Neural crest cell (in vitro differentiated cells): Measurements from ENCODE around the gene CCAR1. TPM values are rescaled to one million over a fixed set of nuclear protein-coding genes. Genes with fewer than 3 reads are reported as not detected.
"Not testable (repeated sequence)": the region's sequence is repeated elsewhere in the genome, so short reads cannot be mapped to it uniquely, and the experiment has no call there.

ENCODE experiments used
- DNase-seq: peaks from one replicate; pipeline ENCODE4 v3.0.0; 2021; ENCODE audit warnings: low read depth, mixed read lengths, low spot score
- H3K27ac Mint-ChIP-seq: one replicate; pipeline ENCODE4 v1.8.0; 2021; ENCODE audit warnings: mild to moderate bottlenecking, mixed read lengths; ENCODE audit not compliant: unreplicated experiment
- H3K27me3 Mint-ChIP-seq: 2 replicates; pipeline ENCODE4 v1.8.0; 2021; ENCODE audit warnings: low read depth, mild to moderate bottlenecking, mixed read lengths
- H3K36me3 Mint-ChIP-seq: 2 replicates; pipeline ENCODE4 v1.8.0; 2021; ENCODE audit warnings: low read depth, mild to moderate bottlenecking, mixed read lengths
- H3K4me1 Mint-ChIP-seq: 2 replicates; pipeline ENCODE4 v1.8.0; 2021; ENCODE audit warnings: mixed read lengths
- H3K4me3 Mint-ChIP-seq: one replicate; pipeline ENCODE4 v1.8.0; 2021; ENCODE audit warnings: mild to moderate bottlenecking, mixed read lengths
- H3K9me3 Mint-ChIP-seq: 2 replicates; pipeline ENCODE4 v1.8.0; 2021; ENCODE audit warnings: mixed read lengths
- CTCF ChIP-seq: fragments of 200-600 bp; sonication (generic); conservative IDR thresholded peaks from 2 replicates; pipeline ENCODE4 v1.5.0; 2021; ENCODE audit warnings: antibody characterized with exemption, mild to moderate bottlenecking
- total RNA-seq: library from RNA; stranded (reverse); gene quantifications from 2 replicates; pipeline ENCODE4 v1.2.1, GENCODE V29; 2021

The CCAR1 gene
- total RNA-seq, 1 donor from 2014 or later, result 131 TPM

- Mint-ChIP-seq H3K27ac (no peak overlapping the region), H3K9me3 (peaks cover 2% of the 10 kb centered on the region), H3K36me3 (peaks cover 17% of the 10 kb centered on the region), H3K4me1 (peaks cover 19% of the 10 kb centered on the region), H3K27me3 (peaks cover 4% of the 10 kb centered on the region), H3K4me3 (peak overlapping the region; percentile 65)
- DNase-seq, result no peak
- TF ChIP-seq CTCF, result no peak
These were observed 4.0 kb downstream of the CCAR1 start for GRCh38 chr10:68725016-68725415.

DNA sequence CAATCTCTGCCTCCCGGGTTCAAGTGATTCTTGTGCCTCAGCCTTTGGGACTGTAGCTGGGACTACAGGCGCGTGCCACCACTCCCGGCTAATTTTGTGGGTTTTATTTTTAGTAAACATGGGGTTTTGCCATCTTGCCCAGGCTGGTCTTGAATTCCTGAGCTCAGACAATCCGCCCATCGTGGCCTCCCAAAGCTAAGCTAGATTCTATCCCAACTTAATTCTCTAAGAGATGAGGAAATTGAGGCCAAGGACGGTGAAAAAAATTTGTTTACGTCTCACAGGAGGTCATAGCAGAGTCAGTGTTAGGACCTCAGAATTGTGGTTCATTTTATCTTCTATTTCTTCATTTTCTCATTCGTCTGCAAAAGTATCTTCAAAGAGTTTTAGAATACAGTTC lies 6.1 kb downstream of the CCAR1 start:
- no peak for TF ChIP-seq CTCF
- Mint-ChIP-seq H3K27ac (no peak overlapping the region), H3K36me3 (peaks cover 13% of the 10 kb centered on the region), H3K4me1 (peaks cover 11% of the 10 kb centered on the region), H3K27me3 (no peaks in the 10 kb centered on the region), H3K9me3 (no peaks in the 10 kb centered on the region), H3K4me3 (no peak overlapping the region)
- DNase-seq, result no peak

DNA sequence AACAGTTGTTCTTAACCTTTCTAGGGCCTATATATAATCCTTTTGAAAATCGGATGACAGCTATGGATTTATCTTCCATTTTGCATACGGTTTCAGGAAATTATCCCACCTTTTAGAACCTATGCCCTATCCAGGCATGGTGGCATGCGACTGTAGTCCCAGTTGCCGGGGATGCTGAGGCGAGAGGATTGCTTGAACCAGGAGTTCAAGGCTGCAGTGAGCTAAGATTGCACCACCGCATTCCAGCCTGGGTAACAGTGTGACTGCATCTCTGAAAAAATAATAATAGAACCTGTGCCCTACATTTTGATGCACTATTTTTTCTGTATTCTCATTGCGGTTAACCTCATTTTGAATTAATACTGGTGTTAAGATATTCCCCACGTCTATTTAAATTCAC lies 11.6 kb downstream of the CCAR1 start:
- no peak overlapping the region for H3K4me3 Mint-ChIP-seq
- H3K27ac Mint-ChIP-seq, result no peak overlapping the region
- H3K27me3 Mint-ChIP-seq, result no peaks in the 10 kb centered on the region
- no peaks in the 10 kb centered on the region for H3K9me3 Mint-ChIP-seq
- peaks cover 10% of the 10 kb centered on the region for H3K36me3 Mint-ChIP-seq
- TF ChIP-seq CTCF, result no peak
- peaks cover 4% of the 10 kb centered on the region for H3K4me1 Mint-ChIP-seq
- DNase-seq, result no peak

DNA sequence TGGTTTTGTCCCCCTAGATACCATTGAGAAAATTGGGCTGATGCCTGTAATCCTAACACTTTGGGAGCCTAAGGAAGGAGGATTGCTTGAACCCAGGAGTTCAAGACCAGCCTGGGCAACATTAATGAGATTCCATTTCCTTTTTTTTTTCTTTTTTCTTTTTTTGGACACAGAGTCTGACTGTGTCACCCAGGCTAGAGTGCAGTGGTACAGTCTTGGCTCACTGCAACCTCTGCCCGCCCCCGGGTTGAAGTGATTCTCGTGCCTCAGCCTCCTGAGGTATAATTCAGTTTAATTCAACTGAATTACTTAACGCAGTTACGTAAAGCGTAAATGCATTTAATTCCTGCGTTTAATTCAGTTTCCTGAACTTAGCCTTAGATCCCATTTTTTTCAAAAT lies 13.3 kb downstream of the CCAR1 start:
- H3K36me3 Mint-ChIP-seq, result peaks cover 7% of the 10 kb centered on the region

GRCh38 chr10:68735119-68735518 lies 14.1 kb downstream of the CCAR1 start:
- Mint-ChIP-seq H3K9me3 (no peaks in the 10 kb centered on the region), H3K4me1 (no peaks in the 10 kb centered on the region), H3K27me3 (no peaks in the 10 kb centered on the region), H3K36me3 (peaks cover 7% of the 10 kb centered on the region), H3K27ac (no peak overlapping the region), H3K4me3 (no peak overlapping the region)
- no peak for TF ChIP-seq CTCF
- no peak for DNase-seq

More for the DNA sequence above, 13.3 kb downstream of the CCAR1 start:
- Mint-ChIP-seq H3K4me3 (no peak overlapping the region), H3K27me3 (no peaks in the 10 kb centered on the region), H3K27ac (no peak overlapping the region), H3K9me3 (no peaks in the 10 kb centered on the region), H3K4me1 (no peaks in the 10 kb centered on the region)
- TF ChIP-seq CTCF, result no peak
- no peak for DNase-seq

GRCh38 chr10:68735739-68736138 lies 14.7 kb downstream of the CCAR1 start:
- H3K9me3 Mint-ChIP-seq, H3K4me3 Mint-ChIP-seq, H3K27ac Mint-ChIP-seq, H3K36me3 Mint-ChIP-seq, H3K27me3 Mint-ChIP-seq, H3K4me1 Mint-ChIP-seq, DNase-seq: not testable (repeated sequence)

DNA sequence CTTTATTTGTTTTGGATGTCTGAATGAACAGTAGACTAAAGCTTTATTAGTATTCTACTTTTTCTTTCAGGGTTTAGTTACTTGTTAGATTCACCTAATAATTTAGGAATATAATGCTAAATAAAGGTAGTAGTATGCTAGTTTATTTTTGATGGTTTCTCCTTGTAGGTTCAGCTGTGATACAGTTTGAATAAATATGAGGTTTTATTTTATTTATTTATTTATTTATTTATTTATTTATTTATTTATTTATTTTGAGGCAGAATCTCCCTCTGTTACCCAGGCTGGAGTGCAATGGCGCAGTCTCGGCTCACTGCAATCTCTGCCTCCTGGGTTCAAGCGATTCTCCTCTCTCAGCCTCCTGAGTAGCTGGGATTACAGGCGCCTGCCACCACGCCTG lies 19.6 kb downstream of the CCAR1 start:
- not testable (repeated sequence) for H3K36me3 Mint-ChIP-seq, H3K4me3 Mint-ChIP-seq, H3K4me1 Mint-ChIP-seq, H3K27me3 Mint-ChIP-seq, H3K27ac Mint-ChIP-seq, H3K9me3 Mint-ChIP-seq, DNase-seq
